Measurements from ENCODE around the gene COL4A2.

GRCh38 chr13:110448677-110449076 lies 141.6 kb downstream of the COL4A2 start:
- no peak for TF ChIP-seq LEF1 (IDR thresholded peaks at IDR 0.05; ENCODE audit: borderline replicate concordance)
- TF ChIP-seq SUZ12 (IDR thresholded peaks at IDR 0.05) = no peak
- TF ChIP-seq TARDBP (IDR thresholded peaks at IDR 0.05) = no peak
- TF ChIP-seq SP1 (IDR thresholded peaks at IDR 0.05) = no peak
- TF ChIP-seq L3MBTL2 (conservative IDR thresholded peaks at IDR 0.05) = no peak
- TF ChIP-seq BHLHE40 (IDR thresholded peaks at IDR 0.05; ENCODE audit: borderline replicate concordance) = no peak
- TF ChIP-seq ELF4 (IDR thresholded peaks at IDR 0.05) = no peak
- TF ChIP-seq ZNF384 (IDR thresholded peaks at IDR 0.05) = no peak
